Thyroid gland (tissue), 4 donors: ENCODE measurements around the gene SERPINB13. TPM values are rescaled to one million over a fixed set of nuclear protein-coding genes. Genes with fewer than 3 reads are reported as not detected.
A peak's percentile ranks its signal among the peaks of the same experiment; 100 is the strongest.

Experiments
- DNase-seq, 2 donors: peaks; one replicate each; pipeline ENCODE4 v3.0.0-alpha.2; 2019
- H3K27ac ChIP-seq, 3 donors: fragments of 200-600 bp; sonication (generic); 1 replicate in 2 of 3; 2 replicates in 1 of 3; pipeline ENCODE4 v1.5.1; 2016 to 2019; ENCODE audit warnings: mild to moderate bottlenecking in 1 of 3, moderate library complexity in 1 of 3
- H3K27me3 ChIP-seq: fragments of 200-600 bp; sonication (generic); one replicate; pipeline ENCODE4 v1.5.1; 2019
- H3K36me3 ChIP-seq, 2 donors: fragments of 200-600 bp; sonication (generic); one replicate each; pipeline ENCODE4 v1.5.1; 2016 to 2019
- H3K4me1 ChIP-seq, 2 donors: fragments of 200-600 bp; sonication (generic); one replicate each; pipeline ENCODE4 v1.5.1; 2017 to 2019
- H3K4me3 ChIP-seq, 3 donors: fragments of 200-600 bp; sonication (generic); replicated peaks in 1 of 3; 1 replicate in 2 of 3; 2 replicates in 1 of 3; pipeline ENCODE4 v1.5.1; 2016; ENCODE audit warnings: mild to moderate bottlenecking in 1 of 3
- H3K9me3 ChIP-seq: fragments of 200-600 bp; sonication (generic); one replicate; pipeline ENCODE4 v1.5.1; 2017
- POLR2A ChIP-seq, 2 donors: fragments of 450-650 bp; IDR thresholded peaks; one replicate each; pipeline ENCODE4 v1.6.1; 2017; ENCODE audit warnings: antibody characterized with exemption in 2 of 2, mild to moderate bottlenecking in 2 of 2, moderate library complexity in 1 of 2
- WGBS, 2 donors: methylation state at CpG; one replicate each; pipeline ENCODE4 v1.1.5; 2017; 5-methylcytosine and 5-hydroxymethylcytosine counted together
- intact Hi-C: fragments of 100-400 bp; cut with DNase I; formaldehyde crosslinking; loops from one replicate; pipeline ENCODE4 v1.15.1; 2023
- total RNA-seq, 4 donors: library from RNA; depleted of rRNA; stranded (reverse); fragments of >200 nt; gene quantifications; one replicate each; pipeline ENCODE4 v1.2.3, GENCODE V29; 2016
- TF ChIP-seq, protein P1 (sequence below), 6 experiments: fragments of 200-600 bp in 3 of 6; fragments of 450-650 bp in 3 of 6; sonication (generic) in 3 of 6; IDR thresholded peaks; one replicate each; pipeline ENCODE4 v1.5.1; 2016 to 2019; ENCODE audit warnings: antibody characterized with exemption in 6 of 6, mild to moderate bottlenecking in 2 of 6, inconsistent platforms in 1 of 6, moderate library complexity in 1 of 6

SERPINB13 gene
- total RNA-seq, 4 donors from 2014 or later = not detected

DNA sequence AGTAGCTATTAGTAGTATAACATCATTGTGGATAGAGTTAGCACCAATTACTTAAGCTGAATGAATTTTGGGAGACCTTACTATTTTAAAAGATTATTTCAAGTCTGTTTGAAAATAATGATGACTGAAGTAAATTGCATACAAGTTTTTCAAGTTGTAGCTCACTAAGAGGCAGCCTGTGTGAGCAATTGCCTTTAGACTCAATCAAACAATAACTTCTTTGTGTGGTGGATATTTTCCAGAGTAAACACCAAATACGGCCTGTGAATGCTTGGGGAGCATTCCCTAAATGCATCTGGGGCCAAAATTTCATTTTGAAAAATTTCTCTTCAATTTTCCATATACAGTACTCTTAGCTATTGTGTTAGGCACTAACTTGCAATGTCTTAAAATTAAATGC is 37.1 kb upstream of the SERPINB13 start:
- Histone ChIP-seq H3K9me3 (no peaks in the 10 kb centered on the region), H3K27ac (no peak overlapping the region), H3K27me3 (no peaks in the 10 kb centered on the region), H3K36me3 (no peaks in the 10 kb centered on the region), H3K4me1 (no peaks in the 10 kb centered on the region), H3K4me3 (no peak overlapping the region)
- intact Hi-C loops = no loop called here
- no peak for DNase-seq
- no peak for TF ChIP-seq POLR2A (IDR thresholded peaks at IDR 0.05)
- TF ChIP-seq, protein P1, sequence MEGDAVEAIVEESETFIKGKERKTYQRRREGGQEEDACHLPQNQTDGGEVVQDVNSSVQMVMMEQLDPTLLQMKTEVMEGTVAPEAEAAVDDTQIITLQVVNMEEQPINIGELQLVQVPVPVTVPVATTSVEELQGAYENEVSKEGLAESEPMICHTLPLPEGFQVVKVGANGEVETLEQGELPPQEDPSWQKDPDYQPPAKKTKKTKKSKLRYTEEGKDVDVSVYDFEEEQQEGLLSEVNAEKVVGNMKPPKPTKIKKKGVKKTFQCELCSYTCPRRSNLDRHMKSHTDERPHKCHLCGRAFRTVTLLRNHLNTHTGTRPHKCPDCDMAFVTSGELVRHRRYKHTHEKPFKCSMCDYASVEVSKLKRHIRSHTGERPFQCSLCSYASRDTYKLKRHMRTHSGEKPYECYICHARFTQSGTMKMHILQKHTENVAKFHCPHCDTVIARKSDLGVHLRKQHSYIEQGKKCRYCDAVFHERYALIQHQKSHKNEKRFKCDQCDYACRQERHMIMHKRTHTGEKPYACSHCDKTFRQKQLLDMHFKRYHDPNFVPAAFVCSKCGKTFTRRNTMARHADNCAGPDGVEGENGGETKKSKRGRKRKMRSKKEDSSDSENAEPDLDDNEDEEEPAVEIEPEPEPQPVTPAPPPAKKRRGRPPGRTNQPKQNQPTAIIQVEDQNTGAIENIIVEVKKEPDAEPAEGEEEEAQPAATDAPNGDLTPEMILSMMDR (IDR thresholded peaks at IDR 0.05) = no peak
- 42 to 46% methylated on average over 1 of the region's 1 CpG for WGBS, 2 donors

DNA sequence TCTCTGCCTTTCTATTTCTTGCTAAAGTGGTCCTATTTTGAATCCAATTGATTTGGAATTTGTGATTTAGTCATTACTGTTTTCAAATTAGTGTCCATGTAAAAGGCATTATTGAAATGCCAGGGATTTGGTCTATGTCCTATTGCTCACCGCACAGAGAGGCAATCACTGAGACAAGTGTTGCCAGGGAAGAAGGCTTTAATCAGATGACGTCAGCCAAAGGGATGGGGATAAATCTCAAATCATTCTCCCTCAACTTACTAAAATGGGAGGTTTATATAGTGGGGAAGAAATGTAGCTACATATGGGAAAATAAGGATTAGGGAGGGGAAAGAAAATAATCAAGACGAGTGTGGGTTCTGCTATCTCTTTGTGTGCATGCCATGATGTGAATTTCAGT is 35.4 kb upstream of the SERPINB13 start:
- Histone ChIP-seq H3K9me3 (no peaks in the 10 kb centered on the region), H3K27ac (no peak overlapping the region), H3K27me3 (no peaks in the 10 kb centered on the region), H3K4me1 (no peaks in the 10 kb centered on the region), H3K4me3 (no peak overlapping the region), H3K36me3 (no peaks in the 10 kb centered on the region)
- intact Hi-C loops = no loop called here
- WGBS, 2 donors = 88 to 89% methylated on average over 3 of the region's 3 CpGs
- TF ChIP-seq POLR2A (IDR thresholded peaks at IDR 0.05) = no peak
- TF ChIP-seq, protein P1 (IDR thresholded peaks at IDR 0.05) = no peak
- no peak for DNase-seq

DNA sequence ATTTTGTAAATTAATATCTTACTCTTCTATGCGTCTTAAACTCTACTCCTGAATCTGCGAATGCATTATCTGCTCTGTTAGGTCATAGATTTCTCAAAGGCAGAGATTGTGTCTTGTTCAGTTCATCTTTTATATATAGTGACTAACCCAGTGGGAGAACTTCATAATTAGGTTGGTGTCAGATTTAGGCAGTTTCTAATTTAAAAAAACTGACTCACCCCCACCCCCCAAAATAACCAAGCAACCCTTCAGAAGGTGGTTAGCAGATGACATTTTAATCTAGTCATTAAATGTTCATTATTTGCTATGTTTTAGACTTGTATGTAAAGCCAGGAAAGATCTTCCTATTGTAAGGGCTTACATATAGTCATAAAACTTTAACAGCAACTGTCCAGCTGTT is 34.6 kb upstream of the SERPINB13 start:
- Histone ChIP-seq H3K9me3 (no peaks in the 10 kb centered on the region), H3K36me3 (no peaks in the 10 kb centered on the region), H3K27me3 (no peaks in the 10 kb centered on the region), H3K4me3 (no peak overlapping the region), H3K4me1 (no peaks in the 10 kb centered on the region), H3K27ac (no peak overlapping the region)
- WGBS, 2 donors = 90 to 95% methylated on average over 2 of the region's 2 CpGs
- no peak for DNase-seq
- intact Hi-C loops = no loop called here
- TF ChIP-seq, protein P1 (IDR thresholded peaks at IDR 0.05) = no peak
- no peak for TF ChIP-seq POLR2A (IDR thresholded peaks at IDR 0.05)

DNA sequence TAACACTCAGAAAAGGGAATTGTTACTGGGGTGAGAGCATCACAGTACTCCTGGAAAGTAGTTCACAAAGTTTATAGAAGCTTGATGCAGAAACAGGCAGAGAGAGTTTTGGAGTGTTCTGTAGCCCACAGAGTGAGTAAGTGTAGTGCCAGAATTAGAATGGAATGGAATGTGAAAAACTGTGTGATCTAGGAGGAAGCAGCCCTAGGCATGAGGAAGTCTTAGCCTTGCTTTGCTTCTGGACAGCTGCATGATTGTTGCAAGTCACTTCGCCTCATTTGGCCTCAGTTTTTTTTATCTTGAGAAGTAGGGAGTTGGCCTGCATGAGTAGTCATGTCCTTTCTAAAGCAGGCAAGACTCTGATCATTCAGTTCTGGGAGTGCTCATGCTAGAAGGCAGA is 34.1 kb upstream of the SERPINB13 start:
- Histone ChIP-seq H3K27me3 (no peaks in the 10 kb centered on the region), H3K4me3 (no peak overlapping the region), H3K9me3 (no peaks in the 10 kb centered on the region), H3K4me1 (no peaks in the 10 kb centered on the region), H3K27ac (no peak overlapping the region), H3K36me3 (no peaks in the 10 kb centered on the region)
- TF ChIP-seq POLR2A (IDR thresholded peaks at IDR 0.05) = no peak
- TF ChIP-seq, protein P1 (IDR thresholded peaks at IDR 0.05) = no peak
- DNase-seq = peak in 1 of 2 donors; percentile 5
- intact Hi-C loops = no loop called here
- WGBS, 2 donors = 0 to 16% methylated on average over 1 of the region's 1 CpG

DNA sequence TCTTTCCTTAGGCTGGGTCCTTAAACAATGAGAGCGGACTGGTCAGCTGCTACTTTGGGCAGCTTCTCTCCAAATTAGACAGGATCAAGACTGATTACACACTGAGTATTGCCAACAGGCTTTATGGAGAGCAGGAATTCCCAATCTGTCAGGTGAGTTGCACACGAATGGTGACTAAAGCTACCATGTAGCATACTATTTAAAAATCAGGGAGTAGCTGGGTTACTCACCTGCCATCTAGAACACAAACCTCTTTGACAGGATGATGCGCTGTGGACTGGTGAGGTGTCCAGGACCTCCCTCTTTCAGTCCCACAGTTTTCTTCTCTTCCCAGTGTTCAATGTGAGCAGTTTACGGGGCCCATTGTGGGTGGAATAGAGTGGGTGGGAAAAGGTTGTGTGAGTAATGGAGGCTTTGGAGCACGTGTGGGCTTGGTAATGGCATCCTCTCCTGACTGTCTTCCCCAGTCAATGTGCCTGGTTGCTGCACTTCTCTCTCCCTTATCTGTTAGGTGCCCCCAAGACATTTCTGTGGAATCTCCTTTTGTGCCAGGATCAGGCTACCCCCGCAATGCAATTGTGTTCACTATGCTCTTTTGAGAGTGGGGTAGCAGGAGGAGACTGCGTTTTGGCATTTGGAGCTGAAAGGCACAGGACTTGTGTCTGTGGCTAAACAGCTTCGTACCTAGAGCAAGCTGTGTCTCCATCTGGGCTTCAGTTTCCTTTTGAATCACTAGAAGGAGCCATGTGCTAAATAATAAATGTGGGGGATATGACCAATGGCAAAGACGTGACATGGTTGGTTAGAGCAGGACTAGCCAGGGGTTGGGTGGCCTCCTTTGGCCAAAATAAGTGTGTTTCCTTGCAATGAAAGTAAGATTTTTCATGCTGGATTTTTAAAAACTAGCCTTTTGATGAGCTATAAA is 27.3 kb upstream of the SERPINB13 start:
- TF ChIP-seq, protein P1 (IDR thresholded peaks at IDR 0.05) = no peak
- no peak for TF ChIP-seq POLR2A (IDR thresholded peaks at IDR 0.05)
- intact Hi-C loops = no loop called here
- WGBS, 2 donors = 89 to 92% methylated on average over 9 of the region's 9 CpGs

More for the DNA sequence above, 27.3 kb upstream of the SERPINB13 start:
- Histone ChIP-seq H3K4me3 (no peak overlapping the region), H3K27ac (no peak overlapping the region), H3K4me1 (no peaks in the 10 kb centered on the region), H3K27me3 (no peaks in the 10 kb centered on the region), H3K36me3 (no peaks in the 10 kb centered on the region), H3K9me3 (no peaks in the 10 kb centered on the region)
- DNase-seq = no peak
